GM10248 (cell line): ENCODE data around the gene SPANXB1.
"Not testable (repeated sequence)": the region's sequence is repeated elsewhere in the genome, so short reads cannot be mapped to it uniquely, and the experiment has no call there.

Experiments
- CTCF ChIA-PET: fragments of 300-600 bp; sonication (Branson Sonifier 250); formaldehyde crosslinking; extraction: SDS; loops from one replicate; lab custom pipeline; 2021; ENCODE audit warnings: antibody characterized with exemption; lab: Yijun Ruan, JAX
- POLR2A ChIA-PET: fragments of 350-650 bp; sonication (Branson Sonifier 250); formaldehyde crosslinking; extraction: SDS; loops from one replicate; lab custom pipeline; 2020; ENCODE audit warnings: antibody characterized with exemption; lab: Yijun Ruan, JAX
- DNase-seq: peaks from one replicate; pipeline ENCODE4 v3.0.0; 2012; ENCODE audit errors: extremely low spot score
- CTCF ChIP-seq: IDR thresholded peaks from 2 replicates; pipeline ENCODE4 v1.5.1; 2012; ENCODE audit warnings: mild to moderate bottlenecking, low read depth; ENCODE audit errors: extremely low read depth, missing control alignments, control extremely low read depth

The SPANXB1 gene

DNA sequence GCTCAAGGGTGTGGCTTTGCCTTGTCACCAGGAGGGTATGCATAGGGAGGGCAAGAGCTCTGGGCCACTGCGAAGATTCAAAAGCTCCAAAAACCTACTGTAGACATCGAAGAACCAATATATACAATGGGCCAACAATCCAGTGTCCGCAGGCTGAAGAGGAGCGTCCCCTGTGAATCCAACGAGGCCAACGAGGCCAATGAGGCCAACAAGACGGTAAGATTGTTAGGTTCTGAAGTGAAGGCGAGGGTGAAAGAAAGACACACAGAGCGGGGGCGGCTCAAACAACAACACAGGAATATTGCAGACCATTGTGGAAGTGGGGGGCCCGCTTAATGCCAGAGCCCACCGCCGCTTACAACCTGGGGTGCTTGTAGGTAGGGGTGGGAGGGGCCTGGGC, at the start of gene SPANXB1:
SPANXB1 (plus strand) TSS at position 27 of the 400 bp plus-strand sequence; CDS start at position 127, 100 bp downstream.
- DNase-seq, POLR2A ChIA-PET, CTCF ChIA-PET: not testable (repeated sequence)

GRCh38 chrX:140967036-140967435, 35.4 kb upstream of the SPANXB1 start:
- TF ChIP-seq CTCF, result no peak
- ChIA-PET POLR2A (no interaction called here), CTCF (no interaction called here)
- DNase-seq, result no peak

DNA sequence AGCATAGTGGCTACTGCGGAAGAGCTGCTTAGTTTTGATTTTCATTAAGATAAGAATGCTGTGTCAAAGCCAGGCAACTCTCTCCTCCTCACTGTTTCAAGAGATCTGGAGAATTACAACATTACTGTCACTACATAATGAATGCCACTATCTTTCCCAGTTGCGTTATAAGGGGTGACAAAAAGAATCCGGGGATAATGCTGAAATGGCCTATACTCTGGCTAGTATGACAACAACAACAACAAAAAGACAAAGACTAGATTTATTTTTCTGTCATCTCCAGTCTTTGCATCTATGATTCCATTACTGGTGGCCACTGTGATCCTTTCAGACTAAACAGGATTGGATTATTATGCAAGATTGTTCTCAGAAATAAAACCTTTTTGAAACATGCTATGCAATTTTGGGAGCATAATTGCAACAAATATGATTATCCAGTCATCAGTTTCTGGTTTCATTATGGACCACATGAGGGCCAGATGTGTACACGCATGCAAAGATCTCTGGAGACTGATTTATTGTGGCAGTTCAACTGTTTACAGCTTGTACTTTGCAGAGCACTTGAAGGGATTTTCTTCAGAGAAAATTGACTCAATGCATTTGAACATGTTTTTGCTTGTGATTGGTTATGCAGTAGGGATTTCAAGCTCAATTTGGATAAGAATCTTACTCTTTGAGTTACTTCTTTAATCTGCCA, 31.1 kb upstream of the SPANXB1 start:
- CTCF ChIA-PET, result no interaction called here
- DNase-seq, result no peak
- no peak for TF ChIP-seq CTCF
- POLR2A ChIA-PET, result no interaction called here

- DNase-seq, result no peak
- TF ChIP-seq CTCF, result no peak
- POLR2A ChIA-PET, result no interaction called here
- CTCF ChIA-PET, result no interaction called here
Measured at GRCh38 chrX:140975472-140975871, 26.9 kb upstream of the SPANXB1 start.

DNA sequence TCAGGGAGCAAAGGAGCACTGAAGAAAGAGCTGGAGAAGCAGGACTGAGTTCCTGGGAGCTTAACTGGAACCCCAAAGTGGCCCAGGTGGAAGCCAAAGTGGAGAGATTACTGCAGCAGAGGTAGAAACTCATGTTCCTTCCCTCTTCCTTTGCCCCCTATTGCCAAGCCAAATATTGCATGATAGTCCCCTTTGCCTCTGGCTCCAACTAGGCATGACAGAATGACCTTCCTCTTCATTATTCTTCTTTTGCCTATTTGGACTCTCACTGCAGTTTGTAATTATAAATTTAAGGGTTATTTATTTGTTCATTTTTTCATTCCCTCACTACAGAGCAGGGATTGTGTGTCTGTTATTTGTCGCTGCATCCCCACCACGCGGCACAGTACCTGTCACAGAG, 22.1 kb upstream of the SPANXB1 start:
- DNase-seq, result no peak
- TF ChIP-seq CTCF, result no peak
- CTCF ChIA-PET, result no interaction called here
- POLR2A ChIA-PET, result no interaction called here

- no peak for TF ChIP-seq CTCF
- ChIA-PET CTCF (no interaction called here), POLR2A (no interaction called here)
- DNase-seq, result no peak
Measured at GRCh38 chrX:140983730-140984129, 18.7 kb upstream of the SPANXB1 start.

GRCh38 chrX:141005243-141005642, 2.8 kb downstream of the SPANXB1 start:
- POLR2A ChIA-PET, DNase-seq, CTCF ChIA-PET: not testable (repeated sequence)

DNA sequence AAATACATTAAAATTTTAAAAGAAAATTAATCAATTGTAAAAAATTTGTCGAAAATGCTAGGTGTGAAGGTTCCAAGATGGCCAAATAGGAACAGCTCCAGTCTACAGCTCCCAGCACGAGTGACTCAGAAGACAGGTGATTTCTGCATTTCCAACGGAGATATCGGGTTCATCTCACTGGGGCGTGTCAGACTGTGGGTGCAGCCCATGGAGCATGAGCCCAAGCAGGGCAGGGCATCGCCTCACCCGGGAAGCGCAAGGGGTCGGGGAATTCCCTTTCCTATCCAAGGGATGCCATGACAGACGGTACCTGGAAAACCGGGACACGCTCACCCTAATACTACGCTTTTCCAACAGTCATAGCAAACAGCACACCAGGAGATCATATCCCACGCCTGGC, 41.9 kb downstream of the SPANXB1 start:
- DNase-seq, POLR2A ChIA-PET, CTCF ChIA-PET: not testable (repeated sequence)

DNA sequence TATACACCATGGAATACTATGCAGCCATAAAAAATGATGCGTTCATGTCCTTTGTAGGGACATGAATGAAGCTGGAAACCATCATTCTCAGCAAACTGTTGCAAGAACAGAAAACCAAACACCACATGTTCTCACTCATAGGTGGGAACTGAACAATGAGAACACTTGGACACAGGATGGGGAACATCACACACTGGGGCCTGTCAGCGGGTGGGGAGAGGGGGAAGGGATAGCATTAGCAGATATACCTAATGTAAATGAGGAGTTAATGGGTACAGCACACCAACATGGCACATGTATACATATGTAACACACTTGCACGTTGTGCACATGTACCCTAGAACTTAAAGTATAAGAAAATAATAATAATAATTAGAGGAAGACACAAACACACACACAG, 47.5 kb downstream of the SPANXB1 start:
- CTCF ChIA-PET, POLR2A ChIA-PET, DNase-seq: not testable (repeated sequence)

DNA sequence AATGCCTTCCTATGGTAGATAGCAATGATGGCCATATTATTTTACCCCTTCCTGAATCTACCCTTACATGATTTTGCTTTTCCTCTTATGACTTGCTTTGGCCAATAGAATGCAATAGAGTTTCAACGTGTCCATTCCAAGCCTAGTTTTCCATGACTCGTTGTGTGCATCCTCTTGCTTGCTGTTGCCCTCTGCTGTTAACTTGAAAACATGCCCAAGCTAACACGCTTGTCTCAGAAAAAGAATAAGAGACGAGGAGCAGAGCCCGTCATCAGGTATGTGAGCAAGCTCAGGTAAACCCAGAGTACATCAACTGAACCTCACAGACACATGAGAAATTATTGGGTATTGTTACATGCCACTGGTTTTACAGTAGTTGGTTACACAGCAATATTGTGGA, 49.7 kb downstream of the SPANXB1 start:
- CTCF ChIA-PET, DNase-seq, POLR2A ChIA-PET: not testable (repeated sequence)
